SIG-M5 (cell line): ENCODE measurements around the gene JUND.

Experiments used
- DNase-seq: peaks from one replicate; lab custom pipeline; 2025; lab: John Stamatoyannopoulos, UW

JUND gene

DNA sequence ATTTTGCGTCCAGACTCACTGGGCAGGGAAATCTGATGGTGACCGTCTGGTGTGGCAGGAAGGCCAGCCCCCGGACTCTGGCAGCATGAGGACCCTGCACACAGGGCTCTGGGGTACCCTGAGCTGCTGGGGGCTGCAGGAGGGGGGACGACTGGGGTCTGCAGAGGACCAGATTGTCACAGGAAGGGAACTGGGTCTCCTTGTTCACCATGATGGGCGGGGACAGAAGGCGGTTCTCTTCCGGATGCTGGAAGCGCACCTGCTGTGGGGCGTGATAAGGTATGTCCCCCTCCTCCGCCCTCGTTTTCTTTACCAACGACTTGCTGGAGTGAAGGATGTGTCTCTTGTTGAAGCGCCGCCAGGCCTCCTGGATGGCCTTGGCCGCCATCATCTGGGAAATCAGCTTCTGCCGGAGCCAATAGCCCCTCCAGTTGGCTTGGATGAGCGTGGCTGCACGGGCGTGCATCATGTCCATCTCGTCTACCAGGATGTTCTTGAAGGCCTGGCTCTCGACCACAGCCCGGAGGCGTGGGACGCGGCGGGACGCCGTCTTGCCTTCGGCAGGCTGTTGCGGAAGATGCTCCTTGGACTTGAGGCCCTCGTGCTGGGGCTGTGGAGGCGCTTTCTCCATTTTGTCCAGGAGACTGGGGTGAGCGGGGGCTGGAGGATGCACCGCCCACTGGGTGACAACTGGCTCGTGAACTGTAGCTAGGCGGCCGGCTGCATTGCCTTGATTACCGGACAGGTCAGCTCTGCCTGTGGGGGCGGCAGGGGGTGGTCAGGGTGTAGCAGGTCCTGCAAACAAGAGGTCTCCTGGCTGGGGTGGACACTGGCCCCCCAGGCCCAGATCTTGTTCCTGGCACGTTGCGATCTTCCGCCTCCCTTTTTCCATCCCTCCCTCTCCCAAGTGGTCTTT is 14.4 kb downstream of the JUND start:
- DNase-seq, result no peak

GRCh38 chr19:18265582-18265981 is 15.8 kb downstream of the JUND start:
- no peak for DNase-seq

GRCh38 chr19:18264971-18265540 is 16.4 kb downstream of the JUND start:
- DNase-seq, result no peak

DNA sequence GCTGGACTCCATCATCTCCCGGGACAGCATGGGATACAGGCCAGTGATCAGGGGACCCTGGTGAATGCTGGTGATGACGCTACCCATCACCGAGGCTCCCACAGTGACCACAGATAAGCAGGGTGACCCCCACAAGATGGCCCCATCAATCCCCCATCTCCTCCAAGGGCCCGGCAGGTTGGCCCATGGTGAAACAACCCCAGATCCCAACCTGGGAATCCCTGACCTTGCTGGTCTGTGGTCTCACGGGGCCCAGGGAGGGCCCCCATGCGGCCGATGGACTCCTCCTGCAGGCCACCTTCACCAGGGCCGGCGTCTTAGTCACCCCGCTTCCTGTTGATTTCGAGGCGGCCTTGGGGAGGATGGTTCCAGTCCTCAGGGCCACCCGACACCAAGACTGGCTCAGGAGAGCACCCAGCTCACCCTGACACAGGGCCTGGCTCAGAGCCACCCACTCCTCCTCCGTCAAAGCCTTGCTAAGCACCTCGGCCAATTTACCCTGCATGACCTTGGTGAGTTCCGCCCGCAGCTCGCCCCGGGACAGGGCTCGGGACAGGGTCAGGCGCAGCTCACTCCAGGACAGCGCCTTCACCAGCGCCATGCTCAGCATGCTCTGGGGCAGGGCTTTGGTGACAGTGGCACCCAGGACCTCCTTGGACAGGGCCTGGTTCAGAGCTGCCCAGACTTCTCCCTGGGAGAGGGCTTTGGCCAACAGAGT is 17.1 kb downstream of the JUND start:
- DNase-seq, result no peak

DNA sequence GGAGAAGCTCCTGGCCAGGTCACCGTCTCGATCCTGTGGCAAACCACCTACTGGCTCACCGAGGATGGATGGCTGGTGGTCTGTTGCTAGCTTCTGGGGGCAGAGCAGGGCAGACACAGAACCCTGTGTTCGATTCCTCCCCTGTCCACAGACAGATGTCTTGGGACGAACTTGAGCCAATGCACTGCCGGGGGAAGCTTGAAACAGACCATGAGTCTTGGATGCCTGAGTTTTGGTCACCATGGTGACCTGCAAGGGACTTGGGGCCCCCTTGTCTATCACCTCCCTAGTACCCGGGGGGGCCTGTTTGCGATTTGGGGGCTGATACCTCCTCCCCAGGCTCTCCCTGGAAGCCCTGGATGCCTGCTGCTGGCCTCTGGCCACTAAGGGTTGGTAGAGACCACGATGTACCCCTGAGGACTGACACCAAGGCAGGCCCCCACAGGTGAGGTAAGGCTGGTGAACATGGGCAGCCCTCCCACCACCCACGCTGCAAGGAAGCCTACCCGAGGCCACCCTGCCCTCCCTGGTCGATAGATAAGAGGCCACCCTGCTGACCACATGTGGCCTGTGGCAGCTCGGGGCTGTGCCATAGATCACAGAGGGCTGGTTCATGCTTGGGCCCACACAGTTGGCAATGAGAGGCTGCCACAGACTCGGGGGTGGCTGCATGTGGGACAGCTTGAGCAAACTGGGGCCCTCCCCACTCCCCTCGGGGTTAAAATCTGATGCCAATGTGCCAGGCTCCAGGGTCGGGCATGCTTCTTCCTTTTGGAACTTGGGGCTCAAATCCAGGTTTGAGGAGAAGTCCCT is 17.9 kb downstream of the JUND start:
- no peak for DNase-seq

- DNase-seq, result no peak
These were observed 18.5 kb downstream of the JUND start for GRCh38 chr19:18262917-18263316.

DNA sequence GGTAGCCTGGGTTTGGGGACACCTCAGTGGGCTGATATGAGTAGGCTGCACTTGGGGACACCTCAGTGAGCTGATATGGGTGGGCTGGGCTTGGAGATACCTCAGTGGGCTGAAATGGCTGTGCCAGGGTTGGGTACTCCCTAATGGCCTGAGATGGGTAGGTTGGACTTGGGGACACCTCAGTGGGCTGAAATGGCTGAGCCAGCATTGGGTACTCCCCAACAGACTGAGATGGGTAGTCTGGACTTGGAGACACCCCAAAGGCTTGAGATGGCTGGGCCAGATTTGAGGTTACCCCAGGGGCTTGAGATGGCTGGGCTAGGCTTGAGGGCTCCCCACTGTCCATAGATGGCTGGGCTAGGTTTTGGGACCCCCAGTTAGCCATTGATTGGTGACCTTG is 19.3 kb downstream of the JUND start:
- no peak for DNase-seq

GRCh38 chr19:18261474-18261873 is 19.9 kb downstream of the JUND start:
- DNase-seq, result no peak

DNA sequence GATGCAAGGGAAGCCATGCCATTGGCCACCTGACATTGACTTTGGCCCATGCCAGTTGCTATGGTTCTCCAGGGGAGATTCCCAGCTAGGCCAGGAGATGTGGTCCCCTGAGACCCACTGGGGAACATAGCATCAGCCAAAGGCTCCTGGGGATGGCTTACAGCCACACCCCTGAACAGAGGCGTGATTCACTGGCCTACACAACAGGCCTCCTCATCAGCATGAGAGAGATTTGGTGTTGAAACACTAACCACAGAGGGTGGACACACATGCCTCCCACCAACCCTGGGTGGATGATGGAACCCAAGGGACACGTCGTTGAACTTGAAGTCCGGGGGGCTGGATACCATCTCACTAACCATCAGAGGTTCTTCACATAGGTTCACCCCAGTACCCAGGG is 21.5 kb downstream of the JUND start:
- DNase-seq, result no peak

GRCh38 chr19:18257503-18258470 is 23.6 kb downstream of the JUND start:
- no peak for DNase-seq

DNA sequence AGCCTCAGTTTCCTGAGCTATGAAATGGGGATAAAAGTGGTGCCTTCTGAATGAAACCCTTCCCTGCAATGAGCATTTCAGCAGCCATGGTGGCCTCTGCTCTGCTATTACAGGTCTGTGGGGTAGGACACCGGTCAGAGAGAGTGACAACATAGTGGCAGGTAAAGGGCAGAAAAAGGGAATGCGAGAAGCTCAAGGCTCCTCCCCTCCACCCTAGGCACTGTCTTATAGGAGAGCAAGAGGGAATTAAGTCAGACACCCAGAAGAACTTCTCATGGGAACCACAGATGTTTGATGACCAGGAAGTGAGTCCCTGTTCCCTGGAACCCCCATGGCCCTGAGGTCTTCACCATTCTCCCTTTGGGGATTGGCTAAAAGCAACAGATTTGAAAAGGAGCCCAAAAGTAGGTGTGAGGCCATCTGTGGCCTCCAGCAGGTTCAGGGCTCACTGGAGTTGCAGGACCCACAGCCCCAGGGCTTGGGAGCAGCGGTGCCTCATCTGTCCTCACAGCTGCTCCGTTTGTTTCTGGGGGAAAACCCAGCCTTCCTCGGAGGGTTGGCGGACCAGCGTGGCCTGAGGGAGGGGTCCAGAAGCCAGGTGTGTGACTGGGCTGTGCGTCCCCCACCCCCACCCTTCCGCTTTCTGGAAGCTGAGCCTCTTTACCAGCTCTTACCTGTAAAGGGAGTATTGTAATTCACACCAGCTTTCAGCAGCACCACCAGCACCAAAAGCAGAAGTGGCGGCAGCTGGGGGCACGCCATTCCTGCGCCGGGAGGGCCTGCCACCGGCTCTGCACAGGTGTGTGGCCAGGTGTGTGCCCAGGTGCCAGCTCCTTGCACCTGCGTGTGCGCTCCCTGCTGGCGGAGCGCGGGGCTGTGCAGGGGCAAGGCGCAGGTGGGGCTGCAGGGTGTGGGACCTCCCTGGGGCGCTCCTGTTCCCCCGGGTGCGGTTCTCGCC is 26.6 kb downstream of the JUND start:
- no peak for DNase-seq

GRCh38 chr19:18253716-18254115 is 27.7 kb downstream of the JUND start:
- DNase-seq, result no peak

DNA sequence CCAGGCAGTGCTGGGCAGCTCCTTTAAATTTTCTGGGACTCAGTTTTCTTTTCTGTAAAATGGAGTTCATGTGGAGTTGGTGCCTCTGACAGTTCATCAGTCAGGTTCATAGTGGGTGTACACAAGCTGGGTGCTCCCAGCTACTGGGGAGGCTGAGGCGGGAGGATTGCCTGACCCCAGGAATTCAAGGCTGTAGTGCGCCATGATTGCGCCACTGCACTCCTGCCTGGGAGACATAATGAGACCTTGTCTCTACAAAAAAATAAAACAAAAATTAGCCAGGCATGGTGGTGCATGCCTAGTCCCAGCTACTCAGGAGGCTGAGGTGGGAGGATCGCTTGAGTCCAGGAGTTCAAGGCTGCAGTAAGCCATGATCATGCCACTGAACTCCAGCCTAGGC is 28.3 kb downstream of the JUND start:
- no peak for DNase-seq

DNA sequence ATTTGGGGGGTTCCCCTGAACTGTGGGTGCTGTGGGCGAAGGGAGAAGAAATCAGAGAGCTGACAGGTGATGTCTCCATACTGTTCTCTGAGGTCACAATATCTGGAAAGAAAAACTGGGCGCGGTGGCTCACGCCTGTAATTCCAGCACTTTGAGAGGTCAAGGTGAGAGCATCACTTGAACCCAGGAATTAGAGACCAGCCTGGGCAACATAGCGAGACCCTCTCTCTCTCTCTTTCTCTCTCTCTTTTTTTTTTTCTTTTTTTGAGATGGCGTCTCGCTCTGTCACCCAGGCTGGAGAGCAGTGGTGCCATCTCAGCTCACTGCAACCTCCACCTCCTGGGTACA is 29.1 kb downstream of the JUND start:
- no peak for DNase-seq

DNA sequence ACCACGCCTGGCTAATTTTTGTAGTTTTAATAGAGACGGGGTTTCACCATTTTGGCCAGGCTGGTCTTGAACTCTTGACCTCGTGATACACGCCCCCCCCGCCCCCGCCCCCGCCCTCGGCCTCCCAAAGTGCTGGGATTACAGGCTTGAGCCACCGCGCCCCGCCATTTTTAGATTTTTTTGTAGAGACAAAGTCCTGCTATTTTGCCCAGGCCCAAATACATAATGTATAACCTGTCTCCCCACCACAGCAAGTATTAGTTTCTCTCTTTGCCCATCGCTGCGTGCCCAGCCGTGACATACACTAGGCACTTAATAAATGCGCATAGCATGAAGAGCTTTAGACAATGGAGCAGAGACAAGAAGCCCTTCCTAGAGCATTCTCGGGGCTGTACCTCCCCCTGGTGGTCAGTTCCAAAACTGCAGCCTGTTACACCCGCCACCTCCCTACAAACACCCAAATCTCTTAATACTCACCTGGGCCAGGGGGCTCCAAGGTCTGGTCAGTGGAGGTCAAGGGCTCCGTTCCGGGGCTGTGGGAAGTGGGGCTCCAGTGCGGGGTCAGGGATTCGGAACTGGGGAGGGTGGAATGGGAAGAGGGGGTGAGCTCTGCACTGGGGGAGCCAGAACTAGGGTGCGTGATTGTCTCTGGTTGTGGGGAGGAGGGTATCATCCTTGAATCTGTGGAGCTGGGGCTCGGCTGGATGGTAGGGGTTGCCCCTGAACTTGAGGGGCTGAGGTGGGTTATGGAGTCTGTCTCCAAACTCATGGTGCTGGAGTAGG is 29.6 kb downstream of the JUND start:
- DNase-seq, result no peak

DNA sequence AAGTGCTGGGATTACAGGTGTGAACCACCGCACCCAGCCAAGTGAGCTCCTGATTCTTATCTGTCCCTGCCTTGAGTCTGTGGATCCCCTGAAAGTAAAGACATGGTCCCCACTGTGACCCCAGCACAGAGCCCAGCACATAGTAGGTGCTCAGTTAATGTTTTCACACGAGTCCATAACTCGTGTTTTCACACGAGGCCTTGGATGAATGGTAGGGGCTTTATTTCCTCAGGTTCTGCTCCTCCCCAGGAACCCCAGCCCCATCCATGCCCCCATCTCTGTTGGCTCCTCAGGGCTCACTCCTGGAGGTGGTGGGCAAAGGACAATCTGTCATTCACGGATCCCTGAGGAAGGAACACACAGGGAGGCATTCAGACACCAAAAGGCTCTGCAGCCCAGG is 31.6 kb downstream of the JUND start:
- no peak for DNase-seq

DNA sequence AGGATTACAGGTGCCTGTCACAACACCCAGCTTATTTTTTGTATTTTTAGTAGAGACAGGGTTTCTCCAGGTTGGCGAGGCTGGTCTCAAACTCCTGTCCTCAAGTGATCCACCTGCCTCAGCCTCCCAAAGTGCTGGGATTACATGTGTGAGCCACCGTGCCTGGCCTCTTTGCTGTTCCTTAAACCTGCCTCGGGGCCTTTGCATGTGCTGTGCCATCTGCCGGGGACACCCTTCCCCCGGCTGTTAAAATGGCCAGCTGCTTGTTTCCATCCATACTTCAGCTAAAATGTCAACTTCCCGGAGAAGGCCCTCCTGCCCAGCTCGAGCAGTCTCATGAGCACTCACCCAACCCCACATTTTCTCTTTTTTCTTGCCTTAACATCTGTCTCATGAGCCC is 36.1 kb downstream of the JUND start:
- DNase-seq, result no peak

DNA sequence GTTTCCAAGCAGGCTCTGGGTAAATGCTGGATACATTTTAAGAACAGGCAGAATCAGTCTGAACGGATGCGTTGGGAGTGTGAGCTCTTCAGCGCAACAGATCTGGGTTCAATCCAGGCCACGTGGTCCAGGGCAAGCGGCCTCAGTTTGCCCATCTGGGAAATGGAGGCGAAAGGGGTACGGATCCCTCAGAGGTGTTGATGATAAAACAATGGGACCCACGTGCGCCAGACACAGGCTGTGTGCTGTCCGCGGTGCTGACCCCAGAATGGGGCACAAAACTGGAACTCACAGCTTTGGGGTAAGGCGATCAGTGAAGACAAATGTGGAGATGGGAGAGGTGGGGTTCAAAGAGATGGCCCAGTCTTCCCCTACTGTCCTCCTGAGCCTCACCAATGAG is 42.1 kb downstream of the JUND start:
- no peak for DNase-seq

DNA sequence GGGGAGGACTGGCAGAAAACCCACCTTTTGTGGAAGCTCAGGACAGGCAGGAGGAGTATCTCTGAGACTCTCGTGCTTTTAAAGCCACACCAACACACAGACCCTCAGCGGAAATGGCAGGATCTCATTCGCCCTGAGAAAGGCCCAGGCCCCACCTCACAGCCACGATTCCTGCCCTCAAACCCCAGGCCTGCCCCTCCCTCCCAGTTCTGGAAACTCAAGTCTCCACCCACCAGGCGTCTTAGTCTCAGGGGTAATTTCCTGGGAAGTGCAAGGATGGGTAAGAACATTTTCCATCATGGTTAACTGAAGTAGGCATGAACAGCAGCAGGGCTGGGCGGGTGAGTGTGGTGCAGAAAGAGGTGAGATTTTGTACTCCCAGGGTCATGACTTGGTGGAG is 47.2 kb downstream of the JUND start:
- DNase-seq, result no peak
